ENCODE results near the gene TBP.

TBP gene

DNA sequence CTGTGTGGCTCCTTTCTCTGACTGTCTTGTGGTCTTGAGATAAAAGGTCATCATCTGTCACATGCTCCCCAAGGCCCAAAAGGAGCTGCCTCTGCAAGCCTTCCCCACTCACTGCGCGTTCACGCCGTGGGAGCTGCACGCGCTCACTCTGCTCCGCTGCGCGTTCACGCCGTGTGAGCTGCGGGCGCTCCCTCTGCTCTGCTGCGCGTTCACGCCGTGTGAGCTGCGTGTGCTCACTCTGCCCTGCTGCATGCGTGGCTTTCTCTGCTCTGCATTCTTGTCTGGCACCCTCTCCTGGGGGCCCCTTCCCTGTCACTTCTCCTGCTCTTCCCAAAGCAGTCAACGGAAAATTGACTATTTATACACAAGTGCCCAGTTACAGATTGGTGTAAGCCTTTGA lies 43.5 kb upstream of the TBP start:
- Histone ChIP-seq H3K27me3 (ENCODE audit: insufficient read depth, poor library complexity, severe bottlenecking) (no peaks in the 10 kb centered on the region), H3K4me3 (replicated peaks; ENCODE audit: insufficient read depth, low read length) (no peak overlapping the region), H3K27ac (replicated peaks) (no peak overlapping the region)
- TF ChIP-seq CTCF (IDR thresholded peaks at IDR 0.05; ENCODE audit: insufficient read depth, low read length) (no peak), SPI1 (IDR thresholded peaks at IDR 0.05; ENCODE audit: borderline replicate concordance, low read depth) (no peak), REST (IDR thresholded peaks at IDR 0.05; ENCODE audit: insufficient replicate concordance, low read depth) (no peak), GABPA (IDR thresholded peaks at IDR 0.05; ENCODE audit: low read depth) (no peak), POLR2AphosphoS5 (IDR thresholded peaks at IDR 0.05; ENCODE audit: low read depth) (no peak)
- DNase-seq (ENCODE audit: low read depth in 1 of 2, low spot score in 1 of 2): no peak

GRCh38 chr6:170512249-170512648 lies 41.9 kb upstream of the TBP start:
- Histone ChIP-seq H3K4me3 (replicated peaks; ENCODE audit: insufficient read depth, low read length) (no peak overlapping the region), H3K27me3 (ENCODE audit: insufficient read depth, poor library complexity, severe bottlenecking) (no peaks in the 10 kb centered on the region), H3K27ac (replicated peaks) (no peak overlapping the region)
- DNase-seq (ENCODE audit: low read depth in 1 of 2, low spot score in 1 of 2): no peak
- TF ChIP-seq SPI1 (IDR thresholded peaks at IDR 0.05; ENCODE audit: borderline replicate concordance, low read depth) (no peak), CTCF (IDR thresholded peaks at IDR 0.05; ENCODE audit: insufficient read depth, low read length) (no peak), GABPA (IDR thresholded peaks at IDR 0.05; ENCODE audit: low read depth) (no peak), REST (IDR thresholded peaks at IDR 0.05; ENCODE audit: insufficient replicate concordance, low read depth) (no peak)

DNA sequence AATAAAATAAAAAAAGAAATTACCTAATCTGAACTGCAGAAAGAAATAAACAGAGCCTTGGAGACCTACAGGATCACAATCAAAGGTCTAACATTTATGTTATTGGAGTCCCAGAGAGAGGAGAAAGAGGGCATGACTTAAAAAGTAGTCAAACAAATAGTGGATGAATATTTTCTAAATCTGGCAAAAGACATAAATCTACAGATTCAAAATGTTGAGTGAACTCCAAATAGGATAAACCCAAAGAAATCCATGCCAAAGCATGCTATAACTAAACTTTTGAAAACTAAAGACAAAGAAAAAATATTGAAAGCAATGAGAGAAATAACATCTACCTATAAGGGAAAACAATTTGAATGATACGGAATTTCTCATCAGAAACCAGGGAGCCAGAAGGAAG lies 39.3 kb upstream of the TBP start:
- TF ChIP-seq POLR2AphosphoS5 (IDR thresholded peaks at IDR 0.05; ENCODE audit: low read depth): no peak
- TF ChIP-seq REST (IDR thresholded peaks at IDR 0.05; ENCODE audit: insufficient replicate concordance, low read depth): no peak
- TF ChIP-seq GABPA (IDR thresholded peaks at IDR 0.05; ENCODE audit: low read depth): no peak
- TF ChIP-seq CTCF (IDR thresholded peaks at IDR 0.05; ENCODE audit: insufficient read depth, low read length): no peak
- TF ChIP-seq SPI1 (IDR thresholded peaks at IDR 0.05; ENCODE audit: borderline replicate concordance, low read depth): no peak
- H3K27ac ChIP-seq (replicated peaks): no peak overlapping the region
- H3K4me3 ChIP-seq (replicated peaks; ENCODE audit: insufficient read depth, low read length): no peak overlapping the region
- H3K27me3 ChIP-seq (ENCODE audit: insufficient read depth, poor library complexity, severe bottlenecking): peaks cover 8% of the 10 kb centered on the region
- no peak for DNase-seq (ENCODE audit: low read depth in 1 of 2, low spot score in 1 of 2)
